Thymus (tissue), 11 donors: ENCODE data around the gene SNX8. TPM values are rescaled to one million over a fixed set of nuclear protein-coding genes. Genes with fewer than 3 reads are reported as not detected.

Experiments
- DNase-seq, 9 donors: peaks; one replicate each; pipeline ENCODE4 v3.0.0-alpha.2; 2013; ENCODE audit warnings: low spot score in 9 of 9, low read depth in 6 of 9, missing footprints in 1 of 9
- H3K27ac ChIP-seq, 2 donors: one replicate each; pipeline ENCODE4 v1.5.1; 2013; ENCODE audit warnings: control low read depth in 1 of 2, low read depth in 1 of 2, low read length in 1 of 2, mild to moderate bottlenecking in 1 of 2, moderate library complexity in 1 of 2
- H3K27me3 ChIP-seq, 2 donors: one replicate each; pipeline ENCODE4 v1.5.1; 2013; ENCODE audit warnings: low read length in 1 of 2; ENCODE audit not compliant: control insufficient read depth in 2 of 2, insufficient read depth in 1 of 2
- H3K36me3 ChIP-seq, 2 donors: one replicate each; pipeline ENCODE4 v1.5.1; 2013; ENCODE audit warnings: low read length in 1 of 2, mild to moderate bottlenecking in 1 of 2, moderate library complexity in 1 of 2; ENCODE audit not compliant: control insufficient read depth in 2 of 2, insufficient read depth in 2 of 2
- H3K4me1 ChIP-seq, 2 donors: one replicate each; pipeline ENCODE4 v1.5.1; 2013; ENCODE audit warnings: low read length in 2 of 2; ENCODE audit not compliant: control insufficient read depth in 2 of 2, insufficient read depth in 2 of 2
- H3K4me3 ChIP-seq, 2 donors: one replicate each; pipeline ENCODE4 v1.5.1; 2013; ENCODE audit warnings: low read length in 2 of 2, control low read depth in 1 of 2, mild to moderate bottlenecking in 1 of 2
- H3K9me3 ChIP-seq, 2 donors: one replicate each; pipeline ENCODE4 v1.5.1; 2013; ENCODE audit warnings: low read length in 1 of 2, mild to moderate bottlenecking in 1 of 2; ENCODE audit not compliant: control insufficient read depth in 2 of 2, insufficient read depth in 1 of 2
- WGBS: extraction: QIAGEN DNeasy Blood & Tissue Kit; methylation state at CpG from one replicate; pipeline ENCODE4 v1.1.7; 2013; 5-methylcytosine and 5-hydroxymethylcytosine counted together
- polyA plus RNA-seq: library from polyadenylated mRNA; stranded (reverse); fragments of 200-250 nt; gene quantifications from one replicate; pipeline ENCODE4 v1.2.3, GENCODE V29; 2013
- total RNA-seq: library from RNA; stranded (reverse); fragments of 120-200 nt; gene quantifications from one replicate; pipeline ENCODE4 v1.2.4, GENCODE V29; 2013
- donor health status: healthy.

The SNX8 gene
- total and polyA plus RNA-seq, 2 donors, result 10.4 to 25.9 TPM

DNA sequence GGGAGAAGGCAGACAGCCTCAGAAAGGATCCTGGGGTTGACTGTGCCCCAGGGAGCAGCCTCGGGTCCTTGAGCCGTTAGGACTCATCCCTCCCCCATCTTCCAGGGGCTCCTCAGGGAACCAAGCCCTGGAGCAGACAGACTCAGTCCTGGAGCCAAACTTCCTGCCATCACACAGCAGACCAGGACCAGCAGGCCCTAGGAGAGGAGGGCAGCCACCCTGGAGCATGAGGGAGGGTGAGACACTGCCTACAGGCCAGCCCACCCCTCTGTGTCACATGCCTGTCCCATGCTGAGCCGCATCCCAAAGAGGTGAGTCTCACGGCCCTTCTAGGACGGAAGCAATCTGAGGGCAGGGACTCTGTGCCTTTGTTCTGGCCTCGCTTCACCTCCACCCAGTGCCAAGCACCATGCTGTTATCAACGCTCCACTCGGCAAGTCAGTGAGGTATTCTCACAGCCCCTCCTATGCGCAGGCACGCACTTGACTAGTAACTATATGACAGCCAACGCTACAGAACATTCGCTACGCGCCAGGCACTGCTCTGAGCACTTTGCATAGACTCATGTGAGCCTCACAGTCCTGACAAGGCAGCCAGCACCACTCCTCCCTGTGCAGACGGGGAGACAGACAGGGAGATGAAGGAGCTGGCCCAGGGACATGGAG, 100.6 kb downstream of the SNX8 start:
- Histone ChIP-seq H3K27ac (no peak overlapping the region), H3K4me1 (peaks cover 0 to 4% of the 10 kb centered on the region in 2 donors), H3K4me3 (no peak overlapping the region), H3K27me3 (no peaks in the 10 kb centered on the region), H3K9me3 (peaks cover 0 to 3% of the 10 kb centered on the region in 2 donors), H3K36me3 (peaks cover 72 to 85% of the 10 kb centered on the region in 2 donors)
- WGBS, result 98% methylated on average over 15 of the region's 15 CpGs
- no peak for DNase-seq

DNA sequence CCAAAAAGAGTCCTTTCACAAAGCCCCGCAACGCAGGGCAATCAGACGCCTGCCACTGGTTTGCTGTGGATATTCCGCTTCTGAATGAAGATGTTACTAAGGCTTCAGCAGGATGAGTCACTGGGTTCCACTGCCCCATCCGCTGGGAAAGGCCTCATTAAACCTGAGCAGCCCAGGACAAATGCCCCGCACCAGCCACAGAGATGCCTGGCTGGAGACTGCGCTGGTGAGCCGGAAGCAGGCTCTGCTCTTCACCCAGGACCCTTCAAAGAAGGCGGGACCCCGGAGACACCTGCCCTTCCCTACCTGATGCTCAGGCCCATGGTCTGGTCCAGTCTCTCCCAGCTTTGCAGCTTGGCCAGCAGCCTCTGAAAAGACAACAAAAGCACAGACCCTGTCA, 101.3 kb downstream of the SNX8 start:
- Histone ChIP-seq H3K4me3 (no peak overlapping the region), H3K36me3 (peaks cover 72 to 82% of the 10 kb centered on the region in 2 donors), H3K27ac (no peak overlapping the region), H3K9me3 (peaks cover 0 to 3% of the 10 kb centered on the region in 2 donors), H3K27me3 (no peaks in the 10 kb centered on the region), H3K4me1 (peaks cover 0 to 4% of the 10 kb centered on the region in 2 donors)
- no peak for DNase-seq
- WGBS, result 97% methylated on average over 10 of the region's 10 CpGs

DNA sequence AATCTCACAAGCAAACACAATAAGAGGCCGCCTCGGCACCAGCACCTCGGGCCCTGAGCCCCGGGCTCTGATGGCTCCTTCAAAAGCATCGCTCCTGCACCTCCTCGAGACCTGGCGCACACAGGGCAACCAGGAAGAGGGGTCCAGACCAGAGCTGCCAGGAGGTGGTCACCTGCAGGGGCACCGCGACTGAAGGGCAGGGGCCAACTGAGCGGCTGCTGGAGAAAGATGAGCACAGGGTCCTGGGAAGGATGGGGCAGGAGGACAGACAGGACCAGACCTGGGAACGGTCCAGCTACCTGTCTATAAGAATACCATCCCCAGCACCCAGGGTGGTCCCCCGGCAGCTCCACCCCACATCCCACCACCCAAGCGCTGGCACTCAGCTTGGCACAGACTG, 102.3 kb downstream of the SNX8 start:
- no peak for DNase-seq
- Histone ChIP-seq H3K4me3 (no peak overlapping the region), H3K9me3 (peaks cover 0 to 3% of the 10 kb centered on the region in 2 donors), H3K4me1 (peaks cover 0 to 4% of the 10 kb centered on the region in 2 donors), H3K27ac (no peak overlapping the region), H3K27me3 (no peaks in the 10 kb centered on the region), H3K36me3 (peaks cover 72 to 77% of the 10 kb centered on the region in 2 donors)
- 98% methylated on average over 13 of the region's 13 CpGs for WGBS

DNA sequence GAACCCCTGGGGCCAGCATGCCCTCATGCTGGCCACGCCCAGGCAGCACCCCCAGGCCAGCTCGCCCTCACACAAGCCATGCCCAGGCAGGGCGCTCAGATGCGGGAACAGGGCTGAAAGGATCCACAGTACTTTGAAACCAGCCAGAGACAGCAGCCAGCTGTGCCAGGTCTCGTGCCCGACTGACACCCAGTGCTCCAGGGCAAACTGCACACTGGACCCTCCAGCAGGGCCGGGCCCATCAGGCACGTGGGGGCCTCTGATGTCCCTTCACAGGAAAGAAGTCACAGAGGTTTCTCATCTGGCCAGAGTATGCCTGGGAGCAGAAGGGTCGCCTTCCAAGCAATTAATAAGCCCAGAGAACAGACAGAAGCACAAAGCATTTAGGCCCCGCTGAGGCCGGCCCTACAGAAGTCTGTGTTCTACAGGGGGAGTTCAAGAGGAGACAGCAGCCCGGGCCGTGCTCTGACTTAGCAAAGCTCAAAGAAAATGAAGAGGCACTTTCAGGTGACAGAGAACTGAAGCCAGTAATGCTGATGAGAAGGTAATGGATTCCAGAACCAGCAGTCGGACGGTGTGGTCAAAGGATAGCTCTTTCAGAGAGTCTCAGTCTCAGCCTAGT, 102.9 kb downstream of the SNX8 start:
- 98% methylated on average over 15 of the region's 15 CpGs for WGBS
- Histone ChIP-seq H3K27ac (no peak overlapping the region), H3K36me3 (peaks cover 68 to 72% of the 10 kb centered on the region in 2 donors), H3K4me1 (peaks cover 0 to 4% of the 10 kb centered on the region in 2 donors), H3K9me3 (peaks cover 0 to 3% of the 10 kb centered on the region in 2 donors), H3K4me3 (no peak overlapping the region), H3K27me3 (no peaks in the 10 kb centered on the region)
- DNase-seq, result no peak

DNA sequence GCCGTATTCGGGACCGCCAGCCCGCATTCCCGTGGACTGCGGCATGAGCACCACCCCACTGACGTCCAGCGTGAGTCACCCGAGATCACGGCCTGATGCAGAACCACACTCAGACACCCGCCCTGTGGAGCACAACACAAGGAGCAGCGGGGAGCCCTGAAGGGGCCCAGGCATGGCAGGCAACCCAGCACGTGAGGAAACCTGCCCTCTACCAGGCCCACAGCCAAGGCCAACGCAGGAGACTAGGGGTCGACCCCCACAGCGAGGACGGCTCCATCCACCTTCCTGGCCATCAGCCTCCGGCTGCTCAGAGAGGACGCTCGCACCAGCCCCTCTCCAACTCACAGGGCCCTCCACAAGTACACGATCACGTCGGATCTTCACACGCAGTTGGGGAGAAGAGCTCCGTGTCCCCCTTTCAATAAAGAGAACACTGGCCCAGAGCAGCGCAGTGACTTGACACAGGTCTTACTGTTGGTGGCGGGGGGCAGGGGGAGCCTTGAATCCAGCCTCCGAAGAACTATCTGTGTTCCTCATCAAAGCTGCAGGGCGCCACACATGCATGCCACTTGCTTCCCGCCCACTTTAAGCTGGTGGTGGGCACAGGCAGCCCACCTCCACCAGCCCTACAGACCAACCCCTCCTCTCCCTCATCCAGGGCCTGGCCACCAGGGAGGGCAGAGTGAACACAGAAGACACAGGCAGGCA, 103.5 kb downstream of the SNX8 start:
- peaks cover 0 to 4% of the 10 kb centered on the region in 2 donors for H3K4me1 ChIP-seq
- no peaks in the 10 kb centered on the region for H3K27me3 ChIP-seq
- no peak for DNase-seq
- H3K9me3 ChIP-seq, result peaks cover 0 to 3% of the 10 kb centered on the region in 2 donors
- peaks cover 61 to 65% of the 10 kb centered on the region in 2 donors for H3K36me3 ChIP-seq
- H3K4me3 ChIP-seq, result no peak overlapping the region
- no peak overlapping the region for H3K27ac ChIP-seq
- 96% methylated on average over 30 of the region's 30 CpGs for WGBS

DNA sequence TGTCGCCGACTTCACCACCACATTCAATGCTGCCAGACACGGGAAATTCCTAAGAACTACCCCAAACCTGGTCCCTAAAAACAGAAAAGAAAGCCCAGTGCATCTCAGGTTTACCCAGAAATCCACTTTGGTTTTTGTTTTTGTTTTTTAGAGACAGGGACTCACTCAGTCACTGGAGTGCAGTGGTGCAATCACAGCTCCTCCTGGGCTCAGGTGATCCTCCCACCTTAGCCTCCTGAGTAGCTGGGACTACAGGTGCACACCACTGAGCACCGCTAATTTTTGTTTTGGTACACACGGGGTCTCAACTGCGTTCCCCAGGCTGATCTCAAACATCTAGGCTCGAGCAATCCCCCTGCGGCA, 104.3 kb downstream of the SNX8 start:
- WGBS, result 97% methylated on average over 8 of the region's 8 CpGs
- no peak for DNase-seq
- Histone ChIP-seq H3K9me3 (peaks cover 0 to 3% of the 10 kb centered on the region in 2 donors), H3K4me1 (peaks cover 0 to 4% of the 10 kb centered on the region in 2 donors), H3K4me3 (no peak overlapping the region), H3K36me3 (peaks cover 55 to 58% of the 10 kb centered on the region in 2 donors), H3K27ac (no peak overlapping the region), H3K27me3 (no peaks in the 10 kb centered on the region)

DNA sequence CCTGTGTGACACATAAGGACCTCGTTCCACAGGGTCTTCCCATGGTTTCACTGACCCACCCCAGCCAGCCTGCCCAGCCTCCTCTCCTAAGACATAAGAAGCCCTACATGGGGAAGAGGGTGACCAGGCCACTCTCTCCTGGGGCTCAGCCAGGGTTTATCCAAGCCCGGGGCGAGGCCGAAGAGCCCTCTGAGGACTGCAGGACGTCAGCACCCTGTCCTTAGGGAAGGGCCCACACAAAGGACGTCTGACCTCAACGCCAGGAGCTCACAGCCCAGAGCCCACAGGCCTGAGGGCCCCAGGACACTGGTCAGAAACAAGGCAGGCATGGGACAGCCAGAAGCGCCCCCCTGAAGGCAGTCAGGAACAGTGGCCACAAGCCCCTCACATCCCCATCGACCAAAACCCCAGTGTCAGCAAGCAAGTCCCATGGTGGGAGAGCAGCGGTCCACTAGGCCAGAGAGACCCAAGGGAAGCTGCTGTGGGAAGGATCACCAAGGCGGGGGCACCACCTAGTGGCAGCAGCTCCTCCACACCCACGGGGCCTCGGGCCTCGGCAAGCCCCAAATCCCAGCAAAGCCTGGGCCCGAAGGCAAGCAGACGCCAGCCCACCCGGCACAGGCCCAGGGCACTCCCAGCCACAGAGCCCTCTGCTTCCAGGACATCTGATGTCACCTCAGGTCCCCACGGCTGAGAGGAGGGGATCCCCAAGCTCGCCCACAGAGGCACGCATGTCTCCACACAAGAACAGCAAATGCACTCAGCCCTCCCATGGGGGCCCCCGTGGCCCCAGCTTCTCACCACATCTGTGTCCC, 104.9 kb downstream of the SNX8 start:
- H3K9me3 ChIP-seq, result peaks cover 0 to 3% of the 10 kb centered on the region in 2 donors
- no peaks in the 10 kb centered on the region for H3K27me3 ChIP-seq
- H3K4me1 ChIP-seq, result peaks cover 0 to 4% of the 10 kb centered on the region in 2 donors
- 89% methylated on average over 21 of the region's 21 CpGs for WGBS
- H3K36me3 ChIP-seq, result peaks cover 50 to 56% of the 10 kb centered on the region in 2 donors
- peak in 7 of 9 donors; percentile 15 to 56 (median 31) for DNase-seq
- no peak overlapping the region for H3K27ac ChIP-seq
- H3K4me3 ChIP-seq, result no peak overlapping the region

DNA sequence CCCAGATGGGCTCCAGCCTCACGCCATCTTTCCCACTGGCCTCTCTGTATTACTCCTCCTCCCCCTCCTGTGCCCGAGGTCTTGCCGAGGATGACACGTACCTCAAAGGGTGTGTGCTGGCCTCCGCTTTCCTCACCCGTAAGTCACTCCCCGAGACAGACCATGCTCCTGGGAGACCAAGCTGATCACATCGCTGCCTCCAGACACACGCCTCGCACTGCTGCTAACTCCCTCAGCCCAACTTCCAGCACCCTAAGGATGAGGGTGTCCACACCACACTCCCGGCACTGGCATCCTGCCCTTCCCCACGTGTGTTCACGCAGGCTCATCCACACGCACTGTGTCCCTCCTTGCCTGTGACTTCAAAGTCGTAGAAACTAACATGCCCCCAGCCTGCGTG, 105.5 kb downstream of the SNX8 start:
- Histone ChIP-seq H3K4me1 (peaks cover 0 to 4% of the 10 kb centered on the region in 2 donors), H3K9me3 (peaks cover 0 to 3% of the 10 kb centered on the region in 2 donors), H3K27ac (no peak overlapping the region), H3K4me3 (no peak overlapping the region), H3K36me3 (peaks cover 44 to 54% of the 10 kb centered on the region in 2 donors), H3K27me3 (no peaks in the 10 kb centered on the region)
- no peak for DNase-seq
- WGBS, result 94% methylated on average over 16 of the region's 16 CpGs
